ENCODE measurements around the gene GPA33.

GPA33 gene

DNA sequence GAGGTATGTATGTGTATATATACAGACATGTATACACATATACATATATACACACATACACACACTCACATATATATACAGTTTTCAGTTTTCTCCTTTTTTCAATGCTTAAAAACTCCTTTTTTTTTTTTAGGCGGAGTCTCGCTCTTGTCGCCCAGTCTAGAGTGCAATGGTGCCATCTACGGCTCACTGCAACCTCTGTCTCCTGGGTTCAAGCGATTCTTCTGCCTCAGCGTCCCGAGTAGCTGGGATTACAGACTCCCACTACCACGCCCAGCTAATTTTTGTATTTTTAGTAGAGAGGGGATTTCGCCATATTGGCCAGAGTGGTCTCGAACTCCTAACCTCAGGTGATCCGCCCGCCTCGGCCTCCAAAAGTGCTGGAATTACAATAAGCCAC, 30.7 kb upstream of the GPA33 start:
- DNase-seq (ENCODE audit: insufficient read length, low spot score) (no peak), FAIRE-seq (no peak)
- TF ChIP-seq TAF1 (IDR thresholded peaks at IDR 0.05; ENCODE audit: low read depth, low read length) (no peak), SPI1 (IDR thresholded peaks at IDR 0.05; ENCODE audit: low read depth, low read length) (no peak), PAX5 (IDR thresholded peaks at IDR 0.05; ENCODE audit: insufficient read depth, low read length, severe bottlenecking) (no peak), POLR2AphosphoS5 (IDR thresholded peaks at IDR 0.05; ENCODE audit: low read depth, low read length) (no peak), POLR2A (IDR thresholded peaks at IDR 0.05; ENCODE audit: low read depth, low read length) (no peak), POU2F2 (IDR thresholded peaks at IDR 0.05; ENCODE audit: low read depth, low read length) (no peak)

DNA sequence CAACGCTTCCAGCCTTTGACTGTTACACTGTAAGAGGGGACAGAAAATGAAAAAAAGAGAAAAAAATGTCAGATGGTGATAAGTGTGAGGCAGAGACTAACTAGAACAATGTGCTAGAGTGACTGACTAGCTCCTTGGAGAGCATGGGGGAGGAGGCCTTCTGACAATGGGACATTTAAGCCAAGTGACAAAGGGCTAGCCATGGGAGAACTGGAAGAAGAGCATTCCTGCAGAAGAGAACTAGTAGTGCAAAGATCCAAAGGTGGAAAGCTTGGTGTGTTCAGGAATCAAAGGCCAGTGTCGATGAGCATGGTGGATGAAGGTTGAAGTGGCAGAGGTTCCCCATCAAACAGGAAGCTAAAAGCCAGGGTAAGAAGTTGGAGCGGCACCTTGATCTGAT, 29.5 kb upstream of the GPA33 start:
- FAIRE-seq (no peak), DNase-seq (ENCODE audit: insufficient read length, low spot score) (no peak)
- TF ChIP-seq TAF1 (IDR thresholded peaks at IDR 0.05; ENCODE audit: low read depth, low read length) = no peak

GRCh38 chr1:167118188-167118587, 28.0 kb upstream of the GPA33 start:
- TF ChIP-seq POLR2AphosphoS5 (IDR thresholded peaks at IDR 0.05; ENCODE audit: low read depth, low read length) = no peak
- no peak for TF ChIP-seq TAF1 (IDR thresholded peaks at IDR 0.05; ENCODE audit: low read depth, low read length)
- TF ChIP-seq POLR2A (IDR thresholded peaks at IDR 0.05; ENCODE audit: low read depth, low read length) = no peak
- no peak for TF ChIP-seq PAX5 (IDR thresholded peaks at IDR 0.05; ENCODE audit: insufficient read depth, low read length, severe bottlenecking)
- TF ChIP-seq POU2F2 (IDR thresholded peaks at IDR 0.05; ENCODE audit: low read depth, low read length) = no peak
- TF ChIP-seq SPI1 (IDR thresholded peaks at IDR 0.05; ENCODE audit: low read depth, low read length) = no peak
- DNase-seq (ENCODE audit: insufficient read length, low spot score) = no peak
- FAIRE-seq = no peak

DNA sequence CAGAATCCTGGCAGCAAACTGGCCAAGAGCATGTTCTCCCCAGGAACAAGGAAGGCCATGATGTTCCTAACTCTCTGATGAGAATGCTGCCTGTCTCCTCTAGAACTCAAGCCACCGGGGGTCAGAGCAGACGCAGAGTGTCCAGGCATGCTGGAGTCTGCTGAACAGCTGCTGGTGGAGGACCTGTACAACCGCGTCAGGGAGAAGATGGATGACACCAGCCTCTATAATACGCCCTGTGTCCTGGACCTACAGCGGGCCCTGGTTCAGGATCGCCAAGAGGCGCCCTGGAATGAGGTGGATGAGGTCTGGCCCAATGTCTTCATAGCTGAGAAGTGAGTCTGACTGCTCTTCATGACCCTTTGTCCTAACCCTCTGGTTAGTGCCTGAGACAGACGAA, 27.0 kb upstream of the GPA33 start:
- FAIRE-seq (no peak), DNase-seq (ENCODE audit: insufficient read length, low spot score) (no peak)
- TF ChIP-seq SPI1 (IDR thresholded peaks at IDR 0.05; ENCODE audit: low read depth, low read length) (no peak), PAX5 (IDR thresholded peaks at IDR 0.05; ENCODE audit: insufficient read depth, low read length, severe bottlenecking) (no peak), POU2F2 (IDR thresholded peaks at IDR 0.05; ENCODE audit: low read depth, low read length) (no peak), POLR2A (IDR thresholded peaks at IDR 0.05; ENCODE audit: low read depth, low read length) (no peak), POLR2AphosphoS5 (IDR thresholded peaks at IDR 0.05; ENCODE audit: low read depth, low read length) (no peak), TAF1 (IDR thresholded peaks at IDR 0.05; ENCODE audit: low read depth, low read length) (no peak)

- no peak for DNase-seq (ENCODE audit: insufficient read length, low spot score)
- no peak for FAIRE-seq
Measured at GRCh38 chr1:167116174-167116573, 26.0 kb upstream of the GPA33 start.

DNA sequence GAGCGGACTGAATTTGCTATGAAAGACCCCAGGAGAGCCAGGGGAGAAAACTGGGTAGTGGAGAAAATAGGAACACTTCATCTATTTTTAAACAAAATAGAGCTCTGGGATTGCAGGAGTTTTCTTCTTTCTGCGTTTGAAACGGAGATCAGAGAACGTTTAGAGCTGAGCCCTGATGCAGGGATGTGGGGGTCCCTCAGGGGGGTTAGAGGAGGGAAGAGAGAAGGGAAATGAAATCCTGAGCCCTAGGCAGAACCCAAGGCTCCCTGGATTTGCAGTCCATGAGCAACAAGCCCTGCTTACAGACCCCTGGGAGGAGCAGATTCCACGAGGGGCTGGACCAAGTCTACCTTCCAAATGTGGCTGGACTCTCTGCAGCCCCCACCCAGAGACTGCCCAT, 25.5 kb upstream of the GPA33 start:
- no peak for TF ChIP-seq PAX5 (IDR thresholded peaks at IDR 0.05; ENCODE audit: insufficient read depth, low read length, severe bottlenecking)
- TF ChIP-seq POU2F2 (IDR thresholded peaks at IDR 0.05; ENCODE audit: low read depth, low read length) = no peak
- TF ChIP-seq SPI1 (IDR thresholded peaks at IDR 0.05; ENCODE audit: low read depth, low read length) = no peak
- no peak for TF ChIP-seq TAF1 (IDR thresholded peaks at IDR 0.05; ENCODE audit: low read depth, low read length)
- TF ChIP-seq POLR2AphosphoS5 (IDR thresholded peaks at IDR 0.05; ENCODE audit: low read depth, low read length) = no peak
- no peak for TF ChIP-seq POLR2A (IDR thresholded peaks at IDR 0.05; ENCODE audit: low read depth, low read length)
- FAIRE-seq (no peak), DNase-seq (ENCODE audit: insufficient read length, low spot score) (no peak)

More at GRCh38 chr1:167116174-167116573, 26.0 kb upstream of the GPA33 start:
- TF ChIP-seq SPI1 (IDR thresholded peaks at IDR 0.05; ENCODE audit: low read depth, low read length) (no peak), POU2F2 (IDR thresholded peaks at IDR 0.05; ENCODE audit: low read depth, low read length) (no peak), TAF1 (IDR thresholded peaks at IDR 0.05; ENCODE audit: low read depth, low read length) (no peak), PAX5 (IDR thresholded peaks at IDR 0.05; ENCODE audit: insufficient read depth, low read length, severe bottlenecking) (no peak), POLR2AphosphoS5 (IDR thresholded peaks at IDR 0.05; ENCODE audit: low read depth, low read length) (no peak), POLR2A (IDR thresholded peaks at IDR 0.05; ENCODE audit: low read depth, low read length) (no peak)

GRCh38 chr1:167114725-167115124, 24.5 kb upstream of the GPA33 start:
- FAIRE-seq = peak; percentile 5
- no peak for DNase-seq (ENCODE audit: insufficient read length, low spot score)

GRCh38 chr1:167111868-167112709, 21.9 kb upstream of the GPA33 start:
- TF ChIP-seq TAF1 (IDR thresholded peaks at IDR 0.05; ENCODE audit: low read depth, low read length) (no peak), POLR2AphosphoS5 (IDR thresholded peaks at IDR 0.05; ENCODE audit: low read depth, low read length) (no peak), POU2F2 (IDR thresholded peaks at IDR 0.05; ENCODE audit: low read depth, low read length) (no peak), PAX5 (IDR thresholded peaks at IDR 0.05; ENCODE audit: insufficient read depth, low read length, severe bottlenecking) (no peak), POLR2A (IDR thresholded peaks at IDR 0.05; ENCODE audit: low read depth, low read length) (no peak), SPI1 (IDR thresholded peaks at IDR 0.05; ENCODE audit: low read depth, low read length) (no peak)
- DNase-seq (ENCODE audit: insufficient read length, low spot score) (no peak), FAIRE-seq (no peak)

More at GRCh38 chr1:167114725-167115124, 24.5 kb upstream of the GPA33 start:
- TF ChIP-seq POLR2A (IDR thresholded peaks at IDR 0.05; ENCODE audit: low read depth, low read length) (no peak), POLR2AphosphoS5 (IDR thresholded peaks at IDR 0.05; ENCODE audit: low read depth, low read length) (no peak), PAX5 (IDR thresholded peaks at IDR 0.05; ENCODE audit: insufficient read depth, low read length, severe bottlenecking) (no peak), TAF1 (IDR thresholded peaks at IDR 0.05; ENCODE audit: low read depth, low read length) (no peak), POU2F2 (IDR thresholded peaks at IDR 0.05; ENCODE audit: low read depth, low read length) (no peak), SPI1 (IDR thresholded peaks at IDR 0.05; ENCODE audit: low read depth, low read length) (no peak)

DNA sequence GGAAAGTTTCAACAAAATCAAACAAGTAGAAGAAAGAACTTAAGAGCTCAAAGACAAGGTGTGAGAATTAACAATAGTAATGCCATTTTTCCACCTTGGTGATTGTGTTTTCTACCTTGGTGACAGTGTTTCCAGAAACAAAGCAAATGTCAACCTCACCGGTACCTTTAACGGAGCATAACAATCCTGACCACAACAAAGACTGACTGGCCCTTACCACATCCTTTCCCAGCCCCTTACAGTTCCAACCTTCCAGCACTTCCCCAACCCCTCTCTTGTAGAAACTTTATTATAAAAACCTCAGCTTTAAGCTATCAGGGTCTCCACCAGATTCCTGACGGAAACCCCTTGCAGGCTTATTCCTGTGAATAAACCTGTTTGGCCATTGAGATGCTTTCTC, 20.4 kb upstream of the GPA33 start:
- no peak for TF ChIP-seq TAF1 (IDR thresholded peaks at IDR 0.05; ENCODE audit: low read depth, low read length)
- no peak for TF ChIP-seq POLR2A (IDR thresholded peaks at IDR 0.05; ENCODE audit: low read depth, low read length)
- TF ChIP-seq SPI1 (IDR thresholded peaks at IDR 0.05; ENCODE audit: low read depth, low read length) = peak; percentile 70
- no peak for TF ChIP-seq PAX5 (IDR thresholded peaks at IDR 0.05; ENCODE audit: insufficient read depth, low read length, severe bottlenecking)
- no peak for TF ChIP-seq POLR2AphosphoS5 (IDR thresholded peaks at IDR 0.05; ENCODE audit: low read depth, low read length)
- TF ChIP-seq POU2F2 (IDR thresholded peaks at IDR 0.05; ENCODE audit: low read depth, low read length) = no peak
- FAIRE-seq = peak; percentile 67
- DNase-seq (ENCODE audit: insufficient read length, low spot score) = no peak
